GM21786 (cell line): Measurements from ENCODE around the gene GMDS.

Source experiments
- ATAC-seq: cut with Tn5 transposase; IDR thresholded peaks from one replicate; pipeline ENCODE4 v1.9.1; 2021; ENCODE audit not compliant: unreplicated experiment

The GMDS gene

DNA sequence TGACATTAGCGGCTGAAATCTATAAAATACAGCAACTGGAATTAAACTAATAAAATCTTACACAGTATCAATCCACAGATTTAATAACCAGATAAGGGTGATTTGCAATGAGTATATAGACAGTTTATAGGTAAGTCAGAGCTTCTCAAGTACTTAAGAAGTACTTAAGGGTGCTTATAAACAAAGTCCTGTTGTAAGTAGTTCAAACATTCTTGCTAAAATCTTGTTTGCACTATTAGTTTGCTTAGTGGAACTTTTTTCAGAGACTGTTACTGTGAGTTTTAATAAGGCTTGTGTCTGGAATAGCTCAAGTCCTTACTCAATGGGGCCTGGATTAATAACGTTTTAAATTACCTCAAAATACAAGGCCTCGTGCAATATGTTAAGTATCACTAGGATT, 240.5 kb downstream of the GMDS start:
- ATAC-seq = no peak

DNA sequence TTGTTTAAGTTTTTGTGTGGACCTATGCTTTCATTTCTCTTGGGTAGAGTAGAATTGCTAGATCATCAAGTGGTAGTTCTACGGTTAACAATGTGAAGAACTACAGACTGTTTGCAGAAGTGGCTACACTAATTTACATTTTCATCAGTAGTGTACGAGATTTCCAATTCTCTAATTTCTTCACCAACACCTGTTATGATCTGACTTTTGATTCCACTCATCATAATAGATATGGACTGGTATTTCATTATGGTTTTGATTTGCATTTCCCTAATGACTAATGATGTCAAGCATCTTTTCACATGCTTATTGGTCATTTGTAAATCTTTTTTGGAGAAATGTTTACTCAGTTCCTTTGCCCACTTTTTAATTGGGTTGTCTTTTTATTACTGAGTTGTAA, 244.4 kb downstream of the GMDS start:
- no peak for ATAC-seq

DNA sequence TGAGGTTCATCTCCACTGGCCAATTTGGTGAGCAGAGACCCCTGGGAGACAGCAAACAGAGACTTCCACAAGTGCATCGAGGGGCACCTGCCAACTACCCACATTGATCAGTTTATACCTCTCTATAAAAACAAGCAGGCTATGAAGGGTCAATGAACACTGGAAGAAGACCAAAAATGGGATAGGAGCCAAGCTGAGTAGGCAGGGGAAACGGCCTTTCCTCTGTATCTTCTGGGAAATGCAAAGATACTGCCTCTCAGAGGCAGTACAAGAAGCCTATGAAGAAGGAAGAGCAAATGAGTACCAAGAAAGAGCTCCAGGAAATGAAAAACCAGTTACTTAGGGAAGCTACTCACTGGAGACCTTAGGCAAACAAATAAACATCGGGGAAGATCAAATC, 247.7 kb downstream of the GMDS start:
- ATAC-seq = no peak

DNA sequence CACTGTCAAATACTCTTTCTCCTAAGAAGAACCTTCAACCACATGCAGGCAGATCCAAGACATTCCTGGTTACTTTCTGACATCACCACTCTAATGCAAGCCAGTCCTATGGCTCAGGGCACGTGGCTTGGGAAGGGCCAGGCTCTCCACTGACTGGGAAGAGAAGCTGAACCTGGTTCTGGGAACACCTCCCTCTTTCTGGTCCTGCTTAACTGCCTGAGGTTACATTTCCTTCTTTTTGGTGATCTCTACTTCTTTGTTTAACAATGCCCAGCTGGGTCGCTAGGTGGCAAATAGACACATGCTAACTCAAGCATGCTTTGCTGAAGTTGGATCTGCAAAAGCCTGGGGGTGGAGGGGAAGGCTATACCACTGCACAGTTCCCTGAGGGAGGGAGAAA, 249.8 kb downstream of the GMDS start:
- ATAC-seq = no peak

DNA sequence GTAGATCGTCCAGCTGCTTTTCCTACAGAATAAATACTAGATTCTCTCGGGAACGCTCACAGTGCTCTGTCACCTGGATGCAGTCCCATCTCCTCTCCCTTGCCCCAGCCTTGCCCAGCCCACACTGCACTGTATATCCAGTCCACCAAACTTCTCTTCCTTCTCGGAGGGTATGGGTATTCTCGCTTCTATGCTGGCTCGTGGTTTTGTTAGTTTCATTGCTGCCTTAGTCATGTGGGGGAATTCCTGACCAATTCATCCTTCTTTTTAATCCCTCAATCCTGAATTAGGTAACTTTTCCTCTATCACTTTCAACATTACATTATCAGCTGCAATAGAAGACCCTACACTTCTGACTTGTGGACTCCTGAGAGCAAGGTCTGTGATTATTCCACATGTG, 252.4 kb downstream of the GMDS start:
- ATAC-seq = no peak

DNA sequence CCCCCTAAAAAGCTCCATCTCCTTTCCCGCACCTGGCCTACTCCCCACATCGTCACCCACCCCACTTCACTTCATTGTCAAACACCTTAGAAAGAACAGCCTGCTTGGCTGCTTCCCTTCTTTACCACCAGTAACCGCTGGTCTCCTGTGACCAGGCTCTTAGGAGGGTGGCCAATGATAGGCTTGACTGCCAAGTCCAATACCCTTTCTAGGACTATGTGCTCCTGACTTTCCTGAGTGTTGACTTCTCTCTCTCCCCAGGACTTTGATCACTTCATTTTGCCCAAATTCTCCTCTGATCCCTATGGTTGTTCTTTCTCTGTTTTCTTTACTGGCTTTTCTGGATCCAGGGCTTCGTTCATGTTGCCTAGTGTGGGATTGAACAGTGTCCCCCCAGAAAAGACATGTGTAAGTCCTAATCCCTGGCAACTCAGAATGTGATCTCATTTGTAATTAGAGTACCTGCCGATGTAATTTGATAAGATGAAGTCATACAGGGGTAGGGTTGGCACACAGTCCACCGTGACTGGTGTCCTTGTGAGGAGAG, 254.0 kb downstream of the GMDS start:
- no peak for ATAC-seq

DNA sequence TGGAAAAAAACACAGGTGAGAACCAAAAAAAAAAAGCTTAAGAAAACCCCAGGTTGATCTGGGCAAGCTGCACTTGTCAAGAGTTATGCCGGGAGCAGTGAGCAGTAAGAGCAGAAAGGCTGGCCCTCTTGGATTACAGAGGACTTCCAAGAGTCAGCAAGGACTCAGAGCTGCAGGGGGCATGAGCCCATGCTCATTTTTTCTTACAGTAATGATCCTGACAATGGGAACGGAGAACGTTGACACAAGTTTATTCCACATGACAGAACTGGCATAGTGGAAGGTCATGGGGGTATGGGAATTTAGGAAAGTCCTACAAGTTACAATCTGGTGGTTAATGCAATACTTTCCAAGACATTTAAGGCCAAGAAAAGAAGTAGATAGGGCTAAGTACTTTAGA, 256.6 kb downstream of the GMDS start:
- ATAC-seq = no peak

DNA sequence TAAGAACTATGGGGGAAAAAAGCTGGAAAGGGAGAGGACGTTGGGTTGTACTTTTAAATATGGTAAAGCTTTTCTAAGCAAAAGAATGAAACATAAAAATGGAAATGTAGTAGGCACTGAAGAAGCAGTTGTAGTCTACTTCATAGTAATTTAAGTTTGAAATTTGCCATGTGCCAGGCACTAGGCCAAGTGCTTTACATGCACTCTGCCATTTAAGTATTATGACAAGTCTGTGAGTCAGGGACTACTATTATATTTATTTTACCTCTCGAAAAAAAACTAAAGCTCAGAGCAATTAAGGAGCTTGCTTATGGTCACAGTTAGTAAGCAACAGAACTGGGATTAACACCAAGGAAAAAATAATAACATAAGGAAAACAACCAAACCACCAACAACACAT, 257.8 kb downstream of the GMDS start:
- ATAC-seq = no peak

DNA sequence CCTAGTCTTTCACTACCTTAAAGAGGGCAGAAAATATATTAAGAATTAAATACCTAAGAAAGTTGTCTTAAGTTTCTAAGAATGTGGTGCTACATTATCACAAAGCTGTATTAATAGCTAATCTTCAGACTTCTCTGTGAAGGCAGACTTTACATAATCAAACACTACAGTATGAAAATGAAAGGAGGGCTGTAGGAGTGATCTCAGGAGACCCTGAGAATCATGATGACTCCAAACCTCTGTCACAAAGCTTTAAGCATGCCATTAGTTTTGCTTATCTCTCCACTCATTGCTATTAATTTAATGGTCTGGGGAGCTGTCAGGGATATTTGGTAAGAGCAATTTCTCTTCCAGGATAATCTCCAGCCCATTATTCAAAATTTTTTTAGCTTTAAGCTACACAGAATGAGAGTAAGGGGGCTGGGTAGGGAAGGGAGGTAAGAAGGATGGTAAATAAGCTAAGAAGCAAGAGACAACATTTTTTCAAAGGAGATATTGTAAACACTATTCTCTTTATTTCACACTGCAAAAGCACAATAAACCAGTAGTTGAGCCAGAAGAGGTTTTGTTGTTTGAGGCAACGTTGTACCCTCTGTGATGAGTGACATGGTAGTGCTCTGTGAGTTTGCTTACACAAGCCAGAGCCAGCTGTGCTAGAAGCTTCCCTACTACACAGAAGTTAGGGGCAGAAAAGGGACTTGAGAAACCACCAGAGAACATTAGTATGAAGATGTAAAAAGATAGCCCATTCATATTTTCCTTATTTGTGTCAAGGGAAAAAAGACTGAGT, 258.8 kb downstream of the GMDS start:
- no peak for ATAC-seq

DNA sequence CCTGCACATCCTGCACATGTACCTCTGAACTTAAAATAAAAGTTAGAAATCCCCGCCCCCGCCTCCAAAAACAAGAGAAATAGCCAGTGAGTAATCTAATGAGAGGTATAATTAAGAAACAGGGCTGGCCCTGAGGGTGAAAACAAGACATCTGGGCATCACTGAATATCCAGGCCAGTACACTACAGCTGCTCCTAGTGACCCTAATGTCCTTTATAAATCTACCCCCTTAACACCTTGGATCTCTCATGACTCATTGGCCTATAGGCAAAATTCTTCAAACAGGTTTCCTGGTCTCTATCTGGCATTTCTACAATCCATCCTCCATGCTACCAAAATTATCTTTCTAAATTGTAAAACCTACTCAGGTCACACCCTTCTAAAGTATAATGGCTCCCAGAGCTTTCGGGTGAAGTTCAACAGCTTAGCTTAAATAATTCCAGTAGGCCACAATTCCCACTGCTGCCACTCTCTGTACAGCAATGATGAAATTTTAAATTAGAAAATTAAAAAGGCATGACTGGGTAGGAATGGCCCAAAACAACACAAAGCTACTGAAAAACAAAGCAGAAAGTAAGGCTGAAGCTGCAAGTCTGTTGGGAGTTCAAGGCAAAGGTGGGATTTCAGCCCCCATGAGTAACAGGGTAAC, 260.9 kb downstream of the GMDS start:
- ATAC-seq = no peak

DNA sequence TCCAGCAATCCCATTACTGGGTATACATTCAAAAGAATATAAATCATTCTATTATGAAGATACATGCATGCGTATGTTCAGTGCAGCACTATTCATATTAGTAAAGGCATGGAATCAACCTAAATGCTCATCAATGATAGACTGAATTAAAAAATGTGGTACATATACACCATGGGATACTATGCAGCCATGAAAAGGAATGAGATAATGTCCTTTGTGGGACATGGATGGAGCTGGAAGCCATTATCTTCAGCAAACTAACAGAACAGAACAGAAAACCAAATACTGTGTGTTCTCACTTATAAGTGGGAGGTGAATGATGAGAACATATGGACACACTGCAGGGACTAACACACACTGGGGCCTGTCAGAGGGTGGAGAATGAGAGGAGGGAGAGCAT, 261.6 kb downstream of the GMDS start:
- no peak for ATAC-seq

DNA sequence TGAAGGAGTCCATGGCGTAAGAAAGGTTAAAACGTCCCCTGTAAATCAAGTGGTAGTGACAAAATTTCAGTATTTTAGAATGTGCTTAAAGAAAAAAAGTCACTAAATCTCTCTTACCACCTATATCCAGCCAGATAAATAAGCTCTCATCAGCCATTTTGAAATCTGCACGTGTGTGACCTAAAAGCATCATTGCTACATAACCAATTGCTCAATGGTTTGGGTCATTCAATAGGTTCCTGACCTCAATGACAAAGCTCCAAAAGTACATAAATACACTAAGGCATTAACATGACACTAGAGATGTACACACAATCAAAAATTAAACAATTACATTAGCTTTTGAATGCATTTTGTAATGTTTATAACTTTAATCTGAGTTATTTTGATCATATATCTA, 272.4 kb downstream of the GMDS start:
- ATAC-seq = no peak

DNA sequence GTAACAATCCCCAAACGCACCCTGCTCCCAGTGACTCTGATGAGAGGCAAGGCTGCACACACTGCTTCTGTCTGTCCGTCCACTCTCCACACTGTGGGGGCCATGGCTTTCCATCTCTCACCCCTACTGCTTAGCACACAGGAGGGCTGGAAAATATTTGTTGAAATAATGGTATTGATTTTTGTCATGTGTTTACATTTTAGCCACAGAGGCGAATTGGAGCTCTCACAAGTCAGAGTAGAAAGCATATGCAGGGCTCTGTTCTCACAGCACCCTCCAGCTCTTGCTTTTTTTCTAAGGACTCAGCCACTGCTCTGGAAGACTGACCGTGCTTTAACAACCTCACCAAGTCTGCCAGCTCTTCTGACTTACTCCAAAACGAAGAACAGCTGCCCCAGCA, 273.8 kb downstream of the GMDS start:
- ATAC-seq = no peak

DNA sequence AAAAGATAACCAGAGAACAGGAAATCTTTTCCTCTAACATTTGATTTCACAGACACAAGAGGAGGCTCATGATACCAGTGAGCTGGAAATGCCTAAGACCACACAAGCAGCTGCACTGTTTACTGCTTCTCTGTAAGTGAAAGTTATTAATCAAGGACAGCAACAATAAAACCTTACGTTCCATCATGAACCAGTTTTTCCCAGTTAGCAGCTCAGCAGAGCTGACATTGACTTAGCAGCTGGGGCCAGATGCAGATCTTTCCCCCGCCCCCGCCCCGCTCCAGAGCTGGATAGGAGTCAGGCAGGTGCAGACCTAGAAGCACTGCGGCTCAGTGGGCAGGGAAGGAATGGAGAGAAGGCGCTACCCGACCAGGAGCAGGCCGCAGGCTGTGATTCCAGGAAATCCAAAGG, 275.2 kb downstream of the GMDS start:
- no peak for ATAC-seq

DNA sequence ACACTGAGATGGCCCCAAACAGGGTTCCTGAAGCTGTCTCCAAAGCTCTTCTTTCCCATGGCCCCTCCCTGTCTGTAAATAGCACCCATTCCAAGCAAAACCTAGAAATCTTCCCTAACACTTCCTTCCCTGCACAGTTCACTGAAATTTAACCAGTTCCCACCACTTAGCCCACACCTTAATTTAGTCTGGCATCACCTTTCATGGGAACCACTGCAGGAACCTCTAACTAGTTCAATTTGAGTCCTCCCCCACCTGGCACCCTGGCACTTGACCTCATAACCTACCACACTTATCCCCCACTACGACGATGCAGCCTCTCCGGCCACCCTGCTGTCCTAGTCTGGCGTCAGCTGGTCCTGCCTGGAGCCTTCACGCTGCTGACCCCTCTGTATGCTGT, 278.7 kb downstream of the GMDS start:
- ATAC-seq = no peak

DNA sequence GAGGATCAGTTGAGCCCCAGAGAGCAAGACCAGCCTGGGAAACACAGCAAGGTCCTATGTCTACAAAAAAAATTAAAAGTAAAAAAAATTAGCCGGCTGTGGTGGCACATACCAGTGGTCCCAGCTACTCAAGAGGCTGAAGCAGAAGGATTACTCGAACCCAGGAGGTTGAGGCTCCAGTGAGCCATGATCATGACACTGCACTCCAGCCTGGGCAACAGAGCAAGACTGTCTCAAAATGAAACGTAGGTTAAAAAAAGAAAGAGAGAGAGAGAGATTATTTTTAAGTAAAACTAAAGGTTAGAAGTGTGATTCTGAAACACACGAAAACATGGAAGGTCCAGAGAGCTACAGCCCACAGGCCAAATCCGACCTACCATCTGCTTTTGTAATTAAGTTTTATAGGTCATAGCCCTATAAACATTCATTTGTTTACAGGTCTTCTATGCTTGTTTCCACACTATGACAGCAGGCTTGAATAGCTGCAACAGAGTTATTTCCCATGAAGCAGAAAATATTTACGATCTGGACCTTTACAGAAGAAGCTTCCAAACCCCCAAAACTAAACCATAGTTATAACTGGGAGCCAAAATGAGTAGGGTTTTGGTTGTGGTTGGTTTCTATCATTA, 279.7 kb downstream of the GMDS start:
- ATAC-seq = no peak

DNA sequence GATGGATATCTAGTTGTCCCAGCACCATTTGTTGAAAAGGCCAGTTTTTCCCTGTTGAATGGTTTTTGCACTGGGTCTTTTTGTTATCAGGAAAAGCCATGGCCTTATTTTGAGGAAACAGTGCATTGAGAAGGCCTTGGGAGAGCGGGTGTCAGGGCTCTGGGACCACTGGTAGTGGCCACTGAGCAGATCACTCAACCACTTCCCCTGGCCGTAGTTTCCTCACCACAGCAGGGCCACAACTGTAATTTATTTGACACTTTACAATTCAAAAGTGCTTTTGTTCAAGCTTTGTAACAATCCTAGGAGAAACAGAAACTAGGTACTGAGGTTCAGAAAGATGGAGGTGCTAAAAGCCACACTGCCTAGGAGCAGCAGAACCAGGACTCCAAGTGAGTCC, 281.8 kb downstream of the GMDS start:
- no peak for ATAC-seq

DNA sequence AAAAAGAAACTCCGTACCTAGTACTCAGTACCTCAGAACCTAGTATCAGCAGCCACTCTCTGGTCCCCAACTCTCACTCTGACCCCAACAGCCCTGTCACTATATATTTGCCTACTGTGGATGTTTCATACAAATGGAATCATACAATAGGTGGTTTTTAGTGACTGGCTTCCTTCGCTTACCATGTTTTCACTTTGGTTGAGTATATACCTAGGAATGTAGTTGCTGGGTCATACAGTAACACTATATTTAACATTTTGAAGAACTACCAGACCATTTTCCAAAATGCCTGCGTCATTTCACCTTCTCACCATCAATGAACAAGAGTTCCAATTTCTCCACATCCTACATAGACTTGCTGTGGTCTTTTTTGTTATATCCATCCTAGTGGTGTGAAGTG, 283.2 kb downstream of the GMDS start:
- no peak for ATAC-seq

DNA sequence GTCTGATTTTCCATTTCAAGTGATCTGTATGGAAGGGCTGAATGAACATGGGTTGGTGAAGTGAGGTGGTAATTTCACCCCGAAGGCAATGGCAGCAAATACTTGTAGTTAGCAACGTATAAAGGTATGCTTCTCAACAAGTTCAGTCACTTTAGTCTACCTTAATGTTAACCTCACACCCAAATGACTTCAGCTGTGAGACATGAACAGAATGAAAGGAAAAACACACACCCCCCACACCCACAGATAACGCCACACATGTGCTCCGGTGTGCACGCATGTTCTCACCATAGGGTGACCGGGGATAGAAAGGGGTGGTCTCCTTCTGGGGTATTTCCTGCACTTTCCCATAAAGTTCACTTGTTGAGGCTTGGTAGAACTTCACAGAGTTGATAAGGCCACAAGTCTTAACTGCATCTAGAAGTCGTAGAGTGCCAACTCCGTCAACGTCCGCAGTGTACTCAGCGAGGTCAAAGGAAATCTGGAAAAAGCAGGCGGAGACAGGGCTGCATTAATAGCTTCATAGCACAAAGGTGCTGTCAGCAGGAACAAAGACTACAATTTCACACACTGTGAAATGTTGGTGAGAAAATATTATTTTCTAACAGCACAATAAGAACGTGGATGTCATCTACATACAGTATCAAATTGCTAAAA, 284.8 kb downstream of the GMDS start:
- ATAC-seq = no peak

DNA sequence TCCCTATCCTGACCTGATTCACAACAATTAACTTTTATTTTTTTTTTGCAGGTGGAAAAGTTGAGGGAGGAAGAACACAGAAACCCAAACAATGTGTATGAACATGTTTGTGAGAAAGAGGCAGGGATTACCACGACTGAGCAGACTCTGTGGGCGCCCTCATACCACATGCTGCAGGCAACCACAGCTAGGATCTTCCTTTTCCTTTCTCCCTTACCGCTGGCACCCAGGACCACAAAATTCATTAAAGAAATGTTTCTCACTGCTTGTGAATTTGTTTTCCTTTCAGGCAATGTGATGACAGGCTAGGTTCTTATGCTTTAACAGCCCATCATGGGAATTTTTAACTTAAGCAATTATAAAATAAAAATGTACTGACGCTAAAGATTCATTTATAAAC, 287.1 kb downstream of the GMDS start:
- no peak for ATAC-seq

DNA sequence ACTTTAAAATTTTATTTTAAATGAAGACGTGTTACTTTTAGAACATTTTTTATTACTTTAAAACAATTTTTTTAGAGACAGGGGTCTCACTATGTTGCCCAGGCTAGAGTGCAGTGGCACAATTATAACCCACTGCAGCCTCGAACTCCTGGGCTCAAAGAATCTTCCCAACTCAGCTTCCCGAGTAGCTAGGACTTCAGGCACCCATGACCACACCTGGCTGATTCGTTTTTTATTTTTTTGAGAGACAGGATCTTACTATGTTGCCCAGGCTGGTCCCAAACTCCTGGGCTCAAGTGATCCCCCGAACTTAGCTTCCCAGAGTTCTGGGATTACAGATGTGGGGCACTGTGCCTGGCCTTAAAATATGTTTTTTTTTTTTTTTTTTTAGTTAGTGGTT, 287.7 kb downstream of the GMDS start:
- ATAC-seq = no peak
